GM12873 (cell line): Measurements from ENCODE around the gene HIRA.

Experiments used
- TF ChIP-seq, protein P1 (sequence below): IDR thresholded peaks from 2 replicates; pipeline ENCODE4 v1.5.1; 2012; ENCODE audit warnings: low read depth, mild to moderate bottlenecking, moderate library complexity, low read length, control low read depth; ENCODE audit not compliant: insufficient read depth; ENCODE audit errors: missing control alignments

The HIRA gene

DNA sequence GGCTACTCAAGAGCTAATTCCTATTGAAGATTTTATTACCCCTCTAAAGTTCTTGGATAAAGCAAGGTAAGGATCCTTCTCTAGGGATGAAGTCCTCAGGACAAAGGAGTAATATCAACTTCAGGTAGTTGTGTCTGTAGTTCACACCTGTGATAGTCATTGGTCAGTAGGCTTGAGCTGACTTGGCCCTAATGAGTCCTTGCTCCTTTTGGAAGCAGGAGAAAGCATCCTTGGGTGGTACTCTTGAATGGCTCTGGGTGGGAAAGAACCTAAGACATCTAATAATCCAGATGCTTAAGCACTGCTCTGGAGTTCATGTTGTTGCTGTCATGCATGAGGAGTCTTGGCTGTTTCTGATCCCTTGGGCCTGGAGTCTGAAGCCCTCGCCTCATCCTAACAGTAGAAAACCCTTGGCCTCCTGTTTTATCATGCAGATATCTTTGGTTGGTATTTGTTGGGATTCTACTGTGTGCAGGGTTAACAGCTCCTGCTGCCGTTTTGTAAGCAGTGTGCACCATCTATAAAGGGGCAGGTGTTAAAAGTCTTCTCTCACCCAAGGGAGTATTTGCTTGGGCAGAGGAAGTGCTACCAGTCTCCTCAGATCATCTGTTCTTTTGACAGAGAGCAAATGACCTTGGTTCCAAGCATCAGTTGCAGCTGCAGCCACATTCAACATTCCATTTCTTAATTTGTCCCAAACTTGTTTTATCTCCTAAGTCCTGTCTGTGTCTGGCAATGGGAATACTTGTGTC, 3.5 kb upstream of the HIRA start:
- TF ChIP-seq, protein P1, sequence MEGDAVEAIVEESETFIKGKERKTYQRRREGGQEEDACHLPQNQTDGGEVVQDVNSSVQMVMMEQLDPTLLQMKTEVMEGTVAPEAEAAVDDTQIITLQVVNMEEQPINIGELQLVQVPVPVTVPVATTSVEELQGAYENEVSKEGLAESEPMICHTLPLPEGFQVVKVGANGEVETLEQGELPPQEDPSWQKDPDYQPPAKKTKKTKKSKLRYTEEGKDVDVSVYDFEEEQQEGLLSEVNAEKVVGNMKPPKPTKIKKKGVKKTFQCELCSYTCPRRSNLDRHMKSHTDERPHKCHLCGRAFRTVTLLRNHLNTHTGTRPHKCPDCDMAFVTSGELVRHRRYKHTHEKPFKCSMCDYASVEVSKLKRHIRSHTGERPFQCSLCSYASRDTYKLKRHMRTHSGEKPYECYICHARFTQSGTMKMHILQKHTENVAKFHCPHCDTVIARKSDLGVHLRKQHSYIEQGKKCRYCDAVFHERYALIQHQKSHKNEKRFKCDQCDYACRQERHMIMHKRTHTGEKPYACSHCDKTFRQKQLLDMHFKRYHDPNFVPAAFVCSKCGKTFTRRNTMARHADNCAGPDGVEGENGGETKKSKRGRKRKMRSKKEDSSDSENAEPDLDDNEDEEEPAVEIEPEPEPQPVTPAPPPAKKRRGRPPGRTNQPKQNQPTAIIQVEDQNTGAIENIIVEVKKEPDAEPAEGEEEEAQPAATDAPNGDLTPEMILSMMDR = no peak

GRCh38 chr22:19434401-19434800, 2.9 kb upstream of the HIRA start:
- TF ChIP-seq, protein P1 = no peak

DNA sequence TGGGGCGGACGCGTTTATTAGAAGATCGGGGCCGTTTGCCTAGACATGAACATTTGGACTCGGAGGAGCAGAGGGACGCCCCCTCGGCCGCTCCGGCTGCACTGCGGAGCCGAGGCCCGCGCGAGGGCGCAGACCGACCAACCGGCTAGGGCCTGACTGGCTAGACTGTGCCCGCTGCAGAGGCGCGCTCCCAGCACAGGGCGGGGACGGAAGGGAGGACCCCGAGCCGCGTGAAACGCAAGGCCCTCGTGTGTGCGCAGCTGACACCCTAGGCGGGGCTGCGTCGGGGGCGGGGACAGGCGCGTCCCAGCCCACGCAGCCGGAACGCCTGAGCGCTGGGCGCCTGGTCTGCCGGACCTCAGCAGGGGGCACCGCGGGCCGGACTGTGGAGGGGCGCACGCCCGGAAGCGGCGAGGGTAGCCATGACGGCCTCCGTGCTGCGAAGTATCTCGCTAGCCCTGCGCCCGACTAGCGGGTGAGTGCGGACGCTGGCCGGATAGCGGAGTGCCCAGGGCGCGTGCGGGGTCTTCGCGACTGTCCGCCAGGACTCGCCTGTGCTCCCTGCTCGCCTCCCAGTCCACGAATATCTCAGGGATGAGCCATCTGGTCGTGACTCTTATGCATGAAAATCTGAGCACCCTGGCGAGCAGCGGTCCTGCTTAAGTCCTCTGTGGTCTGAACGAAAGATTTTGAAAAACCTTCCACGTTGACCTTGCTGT, 759 bp upstream of the HIRA start, which contains the start of gene MRPL40:
MRPL40 (plus strand) TSS at position 413 of the 719 bp plus-strand sequence; CDS start at position 423, 10 bp downstream.
- TF ChIP-seq, protein P1 = no peak

- TF ChIP-seq, protein P1 = no peak
These were observed 517 bp downstream of the HIRA start for GRCh38 chr22:19430890-19431541.

- TF ChIP-seq, protein P1 = no peak
These were observed 1.3 kb downstream of the HIRA start for GRCh38 chr22:19429950-19430889.

GRCh38 chr22:19424186-19424500, 7.4 kb downstream of the HIRA start:
- TF ChIP-seq, protein P1 = no peak
